K562 (cell line): ENCODE results near the gene PPP1CA. TPM values are rescaled to one million over a fixed set of nuclear protein-coding genes. Genes with fewer than 3 reads are reported as not detected.

Experiments used
- ATF1 ChIP-seq, 2 experiments: fragments of 450-650 bp in 1 of 2; IDR thresholded peaks; 2 replicates each; pipeline ENCODE4 v1.6.1; 2016; ENCODE audit warnings: missing compliant biosample characterization in 1 of 2, missing genetic modification characterization in 1 of 2
- CBFA2T3 ChIP-seq: fragments of 450-650 bp; IDR thresholded peaks from 2 replicates; pipeline ENCODE4 v1.6.1; 2017
- CHD7 ChIP-seq: fragments of 200-600 bp; sonication (generic); IDR thresholded peaks from one replicate; pipeline ENCODE4 v1.6.1; 2012; ENCODE audit warnings: mild to moderate bottlenecking, low read depth, low read length, inconsistent platforms
- DMBX1 ChIP-seq: fragments of 250-450 bp; sonication (Bioruptor Pico); IDR thresholded peaks from 2 replicates; pipeline ENCODE4 v1.8.0; 2022; ENCODE audit warnings: inconsistent platforms, mild to moderate bottlenecking, moderate library complexity, borderline replicate concordance
- LCOR ChIP-seq: sonication (generic); formaldehyde crosslinking; IDR thresholded peaks from 2 replicates; pipeline ENCODE4 v1.8.0; 2022; ENCODE audit warnings: mild to moderate bottlenecking, missing genetic modification reagents
- MAX ChIP-seq: sonication (generic); formaldehyde crosslinking; IDR thresholded peaks from 2 replicates; pipeline ENCODE4 v1.9.0; 2022; ENCODE audit warnings: mild to moderate bottlenecking, missing genetic modification reagents
- PCBP2 ChIP-seq: fragments of 200-400 bp; formaldehyde crosslinking; IDR thresholded peaks from 2 replicates; pipeline ENCODE4 v1.6.1; 2018; ENCODE audit warnings: low read length, low read depth, mild to moderate bottlenecking, moderate library complexity; ENCODE audit not compliant: poor library complexity, severe bottlenecking
- POLR2A ChIP-seq: fragments of 450-650 bp; conservative IDR thresholded peaks from 2 replicates; pipeline ENCODE4 v1.6.1; 2016
- PURB ChIP-seq: sonication (generic); formaldehyde crosslinking; IDR thresholded peaks from 2 replicates; pipeline ENCODE4 v1.9.0; 2021; ENCODE audit warnings: low read depth, mild to moderate bottlenecking, missing genetic modification reagents
- TBP ChIP-seq: optimal IDR thresholded peaks from 2 replicates; pipeline ENCODE3; 2011; ENCODE audit warnings: low read depth, low read length, improper control_type of control experiment
- TCF7L2 ChIP-seq: fragments of 150-350 bp; IDR thresholded peaks from 2 replicates; pipeline ENCODE4 v1.6.1; 2016; ENCODE audit warnings: low read depth, mild to moderate bottlenecking, low read length, moderate library complexity
- THAP12 ChIP-seq: fragments of 250-450 bp; sonication (Bioruptor Pico); IDR thresholded peaks from 2 replicates; pipeline ENCODE4 v1.9.0; 2021; ENCODE audit warnings: mild to moderate bottlenecking, inconsistent platforms
- ZC3H8 ChIP-seq: fragments of 450-650 bp; IDR thresholded peaks from 2 replicates; pipeline ENCODE4 v1.6.1; 2017
- ZNF134 ChIP-seq: fragments of 250-450 bp; sonication (Bioruptor Pico); conservative IDR thresholded peaks from 2 replicates; pipeline ENCODE4 v1.4.0; 2020
- polyA plus RNA-seq, 8 experiments: library from polyadenylated mRNA; depleted of rRNA in 4 of 8; stranded (reverse) in 5 of 8; unstranded in 3 of 8; fragments of >200 nt; fragmentation: Nextera tagmentation in 2 of 8; fragmentation: Illumina TruSeq in 1 of 8; extraction: Ambion mirVana in 2 of 8; extraction: Trizol in 1 of 8; gene quantifications; 2 replicates each; pipeline versions ENCODE4 v1.2.1 to v1.2.3, GENCODE V29; 2011 to 2014; ENCODE audit warnings: inconsistent platforms in 1 of 8, missing spikeins in 1 of 8
- total RNA-seq, 7 experiments: library from RNA; depleted of rRNA in 6 of 7; stranded (reverse); fragments of >200 nt in 6 of 7; fragmentation: Illumina TruSeq in 2 of 7; extraction: Trizol in 2 of 7; gene quantifications; 2 replicates each; pipeline versions ENCODE4 v1.2.1 to v1.2.3, GENCODE V29; 2011 to 2021; ENCODE audit warnings: low replicate concordance in 1 of 7

Gene PPP1CA
- total and polyA plus RNA-seq, 9 of the 15 experiments (the other 6 are each of a cell fraction or from before 2014, with no cell fraction given) = 18.2 to 242 (median 188) TPM

GRCh38 chr11:67354075-67355022, 47.3 kb downstream of the PPP1CA start (continued):
- TF ChIP-seq PURB (CRISPR knock-in tag) (no peak), ZNF134 (CRISPR knock-in tag) (no peak), CBFA2T3 (peak; percentile 67), CHD7 (no peak), ATF1 (CRISPR knock-in tag; IDR thresholded peaks at IDR 0.05) (no peak), ATF1 (tag; IDR thresholded peaks at IDR 0.05) (peak; percentile 62; the same call in 1 of the 2 replicates), TCF7L2 (no peak), DMBX1 (CRISPR knock-in tag) (peak; percentile 57; the same call in 1 of the 2 replicates), LCOR (CRISPR knock-in tag) (0 out of 2 replicates have a peak, but pooled peaks have one; percentile 48), THAP12 (CRISPR knock-in tag) (no peak), PCBP2 (no peak), ZC3H8 (no peak), POLR2A (0 out of 2 replicates have a peak, but pooled peaks have one; percentile 31), MAX (CRISPR knock-in tag) (0 out of 2 replicates have a peak, but pooled peaks have one; percentile 49), TBP (no peak)
